ENCODE data around the gene TP73.

TP73 gene

GRCh38 chr1:3785456-3786157, 133.3 kb downstream of the TP73 start:
- no peak for DNase-seq
